HG03280 (cell line): ENCODE measurements around the gene MZT1.

Experiments used
- ATAC-seq: cut with Tn5 transposase; IDR thresholded peaks from one replicate; pipeline ENCODE4 v1.9.1; 2021; ENCODE audit warnings: mild to moderate bottlenecking, moderate library complexity; ENCODE audit not compliant: unreplicated experiment

The MZT1 gene

DNA sequence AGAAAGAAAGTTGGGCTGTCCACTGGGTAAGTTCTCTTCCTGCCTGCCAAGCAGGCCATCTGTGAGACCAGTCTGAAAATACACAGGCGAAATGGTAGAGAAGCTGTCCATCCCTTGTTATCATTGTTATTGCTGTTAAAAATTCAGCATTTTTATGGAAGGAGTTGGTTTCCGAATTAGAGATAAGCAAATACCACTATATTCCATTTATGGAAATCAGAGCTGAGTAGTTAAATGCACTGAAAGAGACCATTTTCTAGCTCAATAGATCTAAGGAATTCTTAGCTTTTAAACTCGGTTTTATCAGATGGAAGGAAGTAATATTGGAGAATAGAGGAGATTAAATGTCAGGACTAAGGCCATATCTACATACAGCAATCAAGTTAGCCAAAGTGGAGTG, 40.7 kb downstream of the MZT1 start:
- ATAC-seq: no peak

DNA sequence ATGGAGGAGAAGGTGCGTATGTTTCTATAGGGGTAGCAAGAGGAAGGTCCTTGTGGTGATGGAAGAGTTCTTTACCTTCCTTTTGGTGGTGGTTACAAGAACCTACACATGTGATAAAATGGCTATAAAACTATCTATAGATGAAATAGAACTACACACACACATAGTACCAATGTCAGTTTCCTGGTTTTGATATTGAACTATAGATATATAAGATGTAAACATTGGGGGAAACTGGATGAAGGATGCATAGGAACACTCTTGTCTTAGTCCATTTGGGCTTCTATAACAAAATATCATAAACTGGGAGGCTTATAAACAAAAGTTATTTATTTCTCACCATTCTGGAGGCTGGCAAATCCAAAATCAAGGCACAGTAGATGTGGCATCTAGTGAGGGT, 47.1 kb downstream of the MZT1 start:
- no peak for ATAC-seq

DNA sequence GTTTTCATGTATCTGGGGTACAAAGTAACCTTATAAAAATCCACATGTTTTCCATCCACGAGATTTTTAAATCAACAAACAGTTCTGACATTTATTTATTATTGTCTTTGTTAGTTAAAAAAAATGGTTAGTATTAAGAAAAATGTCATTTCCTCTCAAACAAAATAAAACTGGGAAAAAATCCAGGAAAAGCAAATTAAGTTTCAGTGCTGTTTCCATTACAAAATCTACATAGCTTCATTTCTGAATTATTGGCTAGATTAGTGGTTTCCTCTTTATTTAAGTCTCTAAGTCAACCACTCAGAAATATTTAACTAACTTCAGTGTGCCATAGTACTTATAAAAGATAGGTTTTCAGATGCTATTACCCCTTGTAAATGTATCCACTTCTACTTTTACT, 49.1 kb downstream of the MZT1 start:
- ATAC-seq: no peak

DNA sequence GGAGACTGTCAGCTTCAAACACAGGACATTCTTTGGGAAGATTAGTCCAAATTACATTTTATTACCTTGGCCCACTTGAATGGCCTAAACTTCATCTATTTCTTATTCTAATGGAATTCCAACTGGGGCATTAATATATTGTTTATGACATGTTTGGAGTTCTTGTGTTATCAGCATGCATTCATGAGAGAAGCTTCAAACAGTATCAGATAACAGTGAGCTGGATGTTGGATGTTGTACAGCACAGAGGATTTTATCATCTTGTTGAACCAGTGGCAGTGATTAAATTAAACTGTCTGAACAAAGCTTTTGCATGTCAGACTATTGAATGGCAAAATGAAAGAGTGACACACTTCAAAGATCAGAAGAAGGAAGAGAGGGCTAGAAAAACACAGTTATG, 50.0 kb downstream of the MZT1 start:
- ATAC-seq: no peak

DNA sequence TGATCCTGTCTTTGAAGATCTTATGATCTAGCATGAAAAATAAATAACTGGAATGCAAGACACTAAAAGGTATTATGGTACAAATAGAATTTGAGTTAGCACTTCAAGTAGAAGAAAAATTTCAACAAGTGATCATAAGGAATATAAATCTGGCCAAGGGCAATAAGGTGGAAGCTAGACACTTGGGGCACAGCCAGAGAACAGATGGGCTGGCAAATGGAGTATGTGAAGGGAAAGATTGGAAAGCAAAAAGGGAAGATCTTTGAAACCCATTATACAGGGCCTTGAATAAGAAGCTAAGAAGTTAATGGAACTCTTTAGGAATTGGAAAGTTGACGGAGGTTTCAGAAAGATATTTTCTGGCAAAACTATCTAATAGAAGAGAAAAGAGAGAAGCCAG, 61.0 kb downstream of the MZT1 start:
- no peak for ATAC-seq

DNA sequence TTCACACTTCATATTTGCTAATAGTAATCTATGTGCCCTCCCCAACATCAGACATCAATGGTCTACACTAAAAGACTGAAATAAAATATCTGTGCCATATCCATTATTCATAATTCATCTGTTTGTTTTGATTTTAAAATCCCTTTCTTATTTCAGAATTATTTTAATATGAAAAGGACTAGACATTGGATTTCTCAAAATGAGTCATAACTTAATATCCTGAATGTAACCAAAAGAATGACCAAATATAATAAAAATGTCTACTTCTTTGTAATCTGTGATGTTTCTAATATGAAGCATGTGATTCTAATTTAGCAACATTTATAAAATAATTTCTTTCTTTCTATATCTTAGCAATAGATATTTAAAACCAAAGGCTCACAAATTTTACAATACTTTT, 64.9 kb downstream of the MZT1 start:
- ATAC-seq: no peak
